GM21717 (cell line): ENCODE data around the gene CFAP410.
"Not testable (repeated sequence)": the region's sequence is repeated elsewhere in the genome, so short reads cannot be mapped to it uniquely, and the experiment has no call there.

Experiments used
- ATAC-seq: cut with Tn5 transposase; IDR thresholded peaks from one replicate; pipeline ENCODE4 v1.9.1; 2021; ENCODE audit warnings: mild to moderate bottlenecking, moderate library complexity; ENCODE audit not compliant: unreplicated experiment

CFAP410 gene

GRCh38 chr21:44319407-44320065 lies 19.7 kb downstream of the CFAP410 start:
- no peak for ATAC-seq

GRCh38 chr21:44318489-44319285 lies 20.5 kb downstream of the CFAP410 start:
- ATAC-seq = no peak

GRCh38 chr21:44317871-44318270 lies 21.3 kb downstream of the CFAP410 start:
- no peak for ATAC-seq

GRCh38 chr21:44317241-44317782 lies 21.9 kb downstream of the CFAP410 start:
- ATAC-seq = no peak

GRCh38 chr21:44316277-44316900 lies 22.8 kb downstream of the CFAP410 start:
- ATAC-seq = no peak

GRCh38 chr21:44315691-44316203 lies 23.4 kb downstream of the CFAP410 start:
- no peak for ATAC-seq

GRCh38 chr21:44314561-44314960 lies 24.6 kb downstream of the CFAP410 start:
- ATAC-seq = no peak

GRCh38 chr21:44314128-44314527 lies 25.1 kb downstream of the CFAP410 start:
- no peak for ATAC-seq

GRCh38 chr21:44313451-44313850 lies 25.7 kb downstream of the CFAP410 start:
- ATAC-seq = no peak

- ATAC-seq = no peak
Measured at GRCh38 chr21:44312716-44313115, 26.5 kb downstream of the CFAP410 start.

- ATAC-seq = no peak
Measured at GRCh38 chr21:44312089-44312488, 27.1 kb downstream of the CFAP410 start.

GRCh38 chr21:44310628-44311507 lies 28.3 kb downstream of the CFAP410 start:
- ATAC-seq = no peak

GRCh38 chr21:44306936-44307704 lies 32.1 kb downstream of the CFAP410 start:
- ATAC-seq = no peak

- no peak for ATAC-seq
Measured at GRCh38 chr21:44305691-44306090, 33.5 kb downstream of the CFAP410 start.

- no peak for ATAC-seq
Measured at GRCh38 chr21:44304877-44305293, 34.3 kb downstream of the CFAP410 start.

- no peak for ATAC-seq
Measured at GRCh38 chr21:44304011-44304616, 35.1 kb downstream of the CFAP410 start.

- ATAC-seq = no peak
Measured at GRCh38 chr21:44303490-44303981, 35.7 kb downstream of the CFAP410 start.

GRCh38 chr21:44302573-44303401 lies 36.4 kb downstream of the CFAP410 start:
- ATAC-seq = not testable (repeated sequence)
